Liver (tissue), 9 donors: Measurements from ENCODE around the gene RCBTB1. TPM values are rescaled to one million over a fixed set of nuclear protein-coding genes. Genes with fewer than 3 reads are reported as not detected.
A peak's percentile ranks its signal among the peaks of the same experiment; 100 is the strongest.

ENCODE experiments used
- DNase-seq: peaks from one replicate; pipeline ENCODE4 v3.0.0-alpha.2; 2017; ENCODE audit warnings: low spot score
- H3K27ac ChIP-seq, 2 donors: one replicate each; pipeline ENCODE4 v1.7.0; 2013; ENCODE audit warnings: inconsistent platforms in 2 of 2, low read length in 2 of 2, control low read depth in 1 of 2, low read depth in 1 of 2, mild to moderate bottlenecking in 1 of 2
- H3K27me3 ChIP-seq, 4 donors: one replicate each; pipeline versions ENCODE4 v1.6.1 to v1.7.0; 2013; ENCODE audit warnings: low read length in 3 of 4, inconsistent platforms in 1 of 4, mild to moderate bottlenecking in 1 of 4, moderate library complexity in 1 of 4; ENCODE audit not compliant: control insufficient read depth in 4 of 4, insufficient read depth in 4 of 4
- H3K36me3 ChIP-seq, 4 donors: one replicate each; pipeline versions ENCODE4 v1.6.1 to v1.7.0; 2013; ENCODE audit warnings: low read length in 3 of 4, mild to moderate bottlenecking in 3 of 4, low read depth in 1 of 4, moderate library complexity in 1 of 4; ENCODE audit not compliant: control insufficient read depth in 4 of 4, insufficient read depth in 3 of 4
- H3K4me1 ChIP-seq, 4 donors: one replicate each; pipeline versions ENCODE4 v1.6.1 to v1.7.0; 2013; ENCODE audit warnings: low read length in 3 of 4, mild to moderate bottlenecking in 3 of 4, moderate library complexity in 1 of 4; ENCODE audit not compliant: control insufficient read depth in 4 of 4, insufficient read depth in 4 of 4
- H3K4me3 ChIP-seq, 3 donors: one replicate each; pipeline versions ENCODE4 v1.6.1 to v1.7.0; 2013; ENCODE audit warnings: low read length in 3 of 3, control low read depth in 1 of 3, low read depth in 1 of 3, mild to moderate bottlenecking in 1 of 3
- H3K9ac ChIP-seq, 2 donors: one replicate each; pipeline ENCODE4 v1.7.0; 2013; ENCODE audit warnings: low read length in 2 of 2, mild to moderate bottlenecking in 2 of 2, moderate library complexity in 2 of 2, control low read depth in 1 of 2, low read depth in 1 of 2
- H3K9me3 ChIP-seq, 4 donors: one replicate each; pipeline versions ENCODE4 v1.6.1 to v1.7.0; 2013; ENCODE audit warnings: low read length in 3 of 4; ENCODE audit not compliant: control insufficient read depth in 4 of 4
- ATF3 ChIP-seq: IDR thresholded peaks from 2 replicates; pipeline ENCODE4 v1.6.1; 2016; ENCODE audit warnings: antibody characterized with exemption
- EGR1 ChIP-seq, 2 donors: IDR thresholded peaks; 2 replicates each; pipeline ENCODE4 v1.6.1; 2016 to 2018; ENCODE audit warnings: antibody characterized with exemption in 2 of 2, low read depth in 2 of 2
- FOXA1 ChIP-seq: IDR thresholded peaks from 2 replicates; pipeline ENCODE4 v1.6.1; 2016; ENCODE audit warnings: antibody characterized with exemption
- FOXA2 ChIP-seq: IDR thresholded peaks from 2 replicates; pipeline ENCODE4 v1.6.1; 2016; ENCODE audit warnings: antibody characterized with exemption
- GABPA ChIP-seq, 2 donors: IDR thresholded peaks in 1 of 2; conservative IDR thresholded peaks in 1 of 2; 2 replicates each; pipeline ENCODE4 v1.6.1; 2016; ENCODE audit warnings: antibody characterized with exemption in 2 of 2, mild to moderate bottlenecking in 1 of 2, moderate library complexity in 1 of 2
- HNF4G ChIP-seq: IDR thresholded peaks from 2 replicates; pipeline ENCODE4 v1.6.1; 2016; ENCODE audit warnings: antibody characterized with exemption
- NR2F2 ChIP-seq: IDR thresholded peaks from 2 replicates; pipeline ENCODE4 v1.6.1; 2016; ENCODE audit warnings: antibody characterized with exemption
- RAD21 ChIP-seq, 2 donors: IDR thresholded peaks; 2 replicates each; pipeline ENCODE4 v1.6.1; 2016; ENCODE audit warnings: antibody characterized with exemption in 2 of 2, mild to moderate bottlenecking in 2 of 2
- RXRA ChIP-seq, 2 donors: IDR thresholded peaks; 2 replicates each; pipeline ENCODE4 v1.6.1; 2017 to 2018; ENCODE audit warnings: antibody characterized with exemption in 2 of 2, mild to moderate bottlenecking in 1 of 2
- SP1 ChIP-seq: IDR thresholded peaks from 2 replicates; pipeline ENCODE4 v1.6.1; 2018; ENCODE audit warnings: antibody characterized with exemption, mild to moderate bottlenecking
- TAF1 ChIP-seq: conservative IDR thresholded peaks from 2 replicates; pipeline ENCODE4 v1.6.1; 2016; ENCODE audit warnings: antibody characterized with exemption, mild to moderate bottlenecking
- YY1 ChIP-seq: IDR thresholded peaks from 2 replicates; pipeline ENCODE4 v1.6.1; 2016; ENCODE audit warnings: antibody characterized with exemption, mild to moderate bottlenecking
- ZBTB33 ChIP-seq: IDR thresholded peaks from 2 replicates; pipeline ENCODE4 v1.6.1; 2016; ENCODE audit warnings: antibody characterized with exemption
- WGBS: extraction: QIAGEN DNeasy Blood & Tissue Kit; methylation state at CpG from one replicate; pipeline ENCODE4 v1.1.7; 2013; 5-methylcytosine and 5-hydroxymethylcytosine counted together
- polyA plus RNA-seq, 2 donors: library from polyadenylated mRNA; stranded (reverse) in 1 of 2; unstranded in 1 of 2; fragments of 200-250 nt in 1 of 2; fragments of >200 nt in 1 of 2; fragmentation: Nextera tagmentation in 1 of 2; extraction: Ambion mirVana in 1 of 2; gene quantifications; one replicate each; pipeline versions ENCODE4 v1.2.1 to v1.2.3, GENCODE V29; 2013 to 2015
- total RNA-seq, 2 donors: library from RNA; depleted of rRNA; stranded (reverse); fragments of >200 nt; gene quantifications; one replicate each; pipeline ENCODE4 v1.2.3, GENCODE V29; 2014
- TF ChIP-seq, protein P1 (sequence below): fragments of 150-350 bp; IDR thresholded peaks from 2 replicates; pipeline ENCODE4 v1.5.1; 2017; ENCODE audit warnings: improper control_type of control experiment, low read depth, low read length; ENCODE audit not compliant: missing input control
- TF ChIP-seq, protein P2 (sequence below): IDR thresholded peaks from 2 replicates; pipeline ENCODE4 v1.6.1; 2016; ENCODE audit warnings: antibody characterized with exemption, mild to moderate bottlenecking
- donor health status: healthy.
- donor health status: healthy.
- donor health status: healthy.
- donor health status: healthy.
- donor health status: healthy.

Gene RCBTB1
- total RNA-seq: 1 to 10 TPM; 7.2 to 9.0 TPM
- 1 to 10 TPM; 3.9 to 5.7 TPM for polyA plus RNA-seq

DNA sequence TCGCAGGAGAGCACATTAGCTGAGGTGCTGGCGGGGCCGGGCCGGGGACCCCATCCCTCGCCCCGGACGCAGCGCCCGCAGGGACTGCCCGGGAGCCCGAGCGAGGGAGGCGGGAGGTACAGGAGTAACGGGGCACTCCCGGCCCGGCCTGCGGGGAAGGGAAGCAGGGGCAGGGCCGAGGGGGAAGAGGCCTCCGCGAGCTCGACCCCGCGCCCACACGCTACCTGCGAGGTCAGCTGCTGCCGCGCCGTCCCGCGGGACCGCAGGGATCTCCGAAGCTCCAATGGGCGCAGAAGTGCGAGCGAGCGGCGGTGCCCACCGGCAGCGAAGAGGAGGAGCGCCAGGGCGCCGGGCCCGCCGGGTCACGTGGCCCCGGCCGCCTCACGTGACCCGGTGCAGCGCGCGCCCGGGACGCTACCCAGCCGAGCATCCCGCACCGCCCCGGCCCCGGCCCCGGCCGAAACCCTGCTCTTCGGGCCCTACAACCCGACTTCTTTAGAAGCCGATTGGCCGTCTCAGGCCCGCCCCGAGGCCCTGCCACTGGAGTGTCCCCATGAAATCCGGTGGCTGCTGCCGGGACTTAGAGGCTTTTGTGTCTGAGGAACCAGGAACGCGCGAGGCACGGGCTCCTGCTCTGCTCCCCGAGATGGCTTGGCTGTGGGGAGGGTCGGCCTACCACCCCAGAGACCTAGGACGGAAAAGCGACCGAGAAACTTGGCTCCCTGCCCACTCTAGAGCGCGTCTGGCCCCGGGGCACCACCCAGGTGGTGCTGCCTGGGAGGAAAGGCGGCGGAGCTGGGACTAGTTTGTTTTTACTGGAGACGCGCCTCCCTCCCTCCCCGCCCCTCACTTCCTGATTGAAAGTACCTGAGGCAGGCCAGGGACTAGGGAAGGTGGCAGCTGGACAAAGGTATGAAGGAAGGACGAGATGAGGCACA is at the start of gene RCBTB1:
RCBTB1 (minus strand) TSS at position 339 of the 938 bp plus-strand sequence. CDS start 18,279 bp downstream, outside the sequence.
- H3K4me3 ChIP-seq: peak within 1 kb of the TSS; percentile 84 to 92 (median 89)
- H3K36me3 ChIP-seq: no peaks in the 10 kb centered on the region
- peak within 1 kb of the TSS; percentile 8 to 56 for H3K27ac ChIP-seq
- no peak for TF ChIP-seq TAF1
- no peak for TF ChIP-seq YY1
- TF ChIP-seq SP1: no peak
- no peak for TF ChIP-seq EGR1 (IDR thresholded peaks at IDR 0.05; ENCODE audit: low read depth in 2 of 2)
- TF ChIP-seq, protein P1, sequence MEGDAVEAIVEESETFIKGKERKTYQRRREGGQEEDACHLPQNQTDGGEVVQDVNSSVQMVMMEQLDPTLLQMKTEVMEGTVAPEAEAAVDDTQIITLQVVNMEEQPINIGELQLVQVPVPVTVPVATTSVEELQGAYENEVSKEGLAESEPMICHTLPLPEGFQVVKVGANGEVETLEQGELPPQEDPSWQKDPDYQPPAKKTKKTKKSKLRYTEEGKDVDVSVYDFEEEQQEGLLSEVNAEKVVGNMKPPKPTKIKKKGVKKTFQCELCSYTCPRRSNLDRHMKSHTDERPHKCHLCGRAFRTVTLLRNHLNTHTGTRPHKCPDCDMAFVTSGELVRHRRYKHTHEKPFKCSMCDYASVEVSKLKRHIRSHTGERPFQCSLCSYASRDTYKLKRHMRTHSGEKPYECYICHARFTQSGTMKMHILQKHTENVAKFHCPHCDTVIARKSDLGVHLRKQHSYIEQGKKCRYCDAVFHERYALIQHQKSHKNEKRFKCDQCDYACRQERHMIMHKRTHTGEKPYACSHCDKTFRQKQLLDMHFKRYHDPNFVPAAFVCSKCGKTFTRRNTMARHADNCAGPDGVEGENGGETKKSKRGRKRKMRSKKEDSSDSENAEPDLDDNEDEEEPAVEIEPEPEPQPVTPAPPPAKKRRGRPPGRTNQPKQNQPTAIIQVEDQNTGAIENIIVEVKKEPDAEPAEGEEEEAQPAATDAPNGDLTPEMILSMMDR: no peak
- no peak for TF ChIP-seq RXRA (IDR thresholded peaks at IDR 0.05)
- TF ChIP-seq NR2F2: no peak
- peak within 1 kb of the TSS; percentile 22 to 77 for H3K9ac ChIP-seq
- H3K27me3 ChIP-seq: no peaks in the 10 kb centered on the region
- H3K4me1 ChIP-seq: peaks cover 0 to 14% (median 12%) of the 10 kb centered on the region in 4 donors
- under 1% methylated on average over 87 of the region's 87 CpGs for WGBS
- peak; percentile 71 for DNase-seq
- H3K9me3 ChIP-seq: no peaks in the 10 kb centered on the region

- Histone ChIP-seq H3K9ac (no peak overlapping the region), H3K27ac (no peak overlapping the region), H3K9me3 (no peaks in the 10 kb centered on the region), H3K4me3 (no peak overlapping the region), H3K27me3 (no peaks in the 10 kb centered on the region), H3K4me1 (peaks cover 0 to 5% (median 2%) of the 10 kb centered on the region in 4 donors), H3K36me3 (no peaks in the 10 kb centered on the region)
- no peak for DNase-seq
- TF ChIP-seq YY1 (no peak), RXRA (IDR thresholded peaks at IDR 0.05) (no peak), ATF3 (no peak), ZBTB33 (no peak), FOXA1 (no peak), GABPA (IDR thresholded peaks at IDR 0.05 in 1 of 2, conservative IDR thresholded peaks at IDR 0.05 in 1 of 2) (no peak), RAD21 (IDR thresholded peaks at IDR 0.05) (no peak), SP1 (no peak), HNF4G (no peak), TAF1 (no peak), FOXA2 (no peak)
- TF ChIP-seq, protein P2, sequence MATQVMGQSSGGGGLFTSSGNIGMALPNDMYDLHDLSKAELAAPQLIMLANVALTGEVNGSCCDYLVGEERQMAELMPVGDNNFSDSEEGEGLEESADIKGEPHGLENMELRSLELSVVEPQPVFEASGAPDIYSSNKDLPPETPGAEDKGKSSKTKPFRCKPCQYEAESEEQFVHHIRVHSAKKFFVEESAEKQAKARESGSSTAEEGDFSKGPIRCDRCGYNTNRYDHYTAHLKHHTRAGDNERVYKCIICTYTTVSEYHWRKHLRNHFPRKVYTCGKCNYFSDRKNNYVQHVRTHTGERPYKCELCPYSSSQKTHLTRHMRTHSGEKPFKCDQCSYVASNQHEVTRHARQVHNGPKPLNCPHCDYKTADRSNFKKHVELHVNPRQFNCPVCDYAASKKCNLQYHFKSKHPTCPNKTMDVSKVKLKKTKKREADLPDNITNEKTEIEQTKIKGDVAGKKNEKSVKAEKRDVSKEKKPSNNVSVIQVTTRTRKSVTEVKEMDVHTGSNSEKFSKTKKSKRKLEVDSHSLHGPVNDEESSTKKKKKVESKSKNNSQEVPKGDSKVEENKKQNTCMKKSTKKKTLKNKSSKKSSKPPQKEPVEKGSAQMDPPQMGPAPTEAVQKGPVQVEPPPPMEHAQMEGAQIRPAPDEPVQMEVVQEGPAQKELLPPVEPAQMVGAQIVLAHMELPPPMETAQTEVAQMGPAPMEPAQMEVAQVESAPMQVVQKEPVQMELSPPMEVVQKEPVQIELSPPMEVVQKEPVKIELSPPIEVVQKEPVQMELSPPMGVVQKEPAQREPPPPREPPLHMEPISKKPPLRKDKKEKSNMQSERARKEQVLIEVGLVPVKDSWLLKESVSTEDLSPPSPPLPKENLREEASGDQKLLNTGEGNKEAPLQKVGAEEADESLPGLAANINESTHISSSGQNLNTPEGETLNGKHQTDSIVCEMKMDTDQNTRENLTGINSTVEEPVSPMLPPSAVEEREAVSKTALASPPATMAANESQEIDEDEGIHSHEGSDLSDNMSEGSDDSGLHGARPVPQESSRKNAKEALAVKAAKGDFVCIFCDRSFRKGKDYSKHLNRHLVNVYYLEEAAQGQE: no peak
- WGBS: 87% methylated on average over 4 of the region's 4 CpGs
Observed at GRCh38 chr13:49633710-49634109, 48.4 kb upstream of the RCBTB1 start.
